HG03175 (cell line): ENCODE results near the gene CSF2.
"Not testable (repeated sequence)": the region's sequence is repeated elsewhere in the genome, so short reads cannot be mapped to it uniquely, and the experiment has no call there.

Experiments used
- ATAC-seq: cut with Tn5 transposase; IDR thresholded peaks from one replicate; pipeline ENCODE4 v1.9.1; 2021; ENCODE audit warnings: mild to moderate bottlenecking, moderate library complexity; ENCODE audit not compliant: unreplicated experiment

Gene CSF2

DNA sequence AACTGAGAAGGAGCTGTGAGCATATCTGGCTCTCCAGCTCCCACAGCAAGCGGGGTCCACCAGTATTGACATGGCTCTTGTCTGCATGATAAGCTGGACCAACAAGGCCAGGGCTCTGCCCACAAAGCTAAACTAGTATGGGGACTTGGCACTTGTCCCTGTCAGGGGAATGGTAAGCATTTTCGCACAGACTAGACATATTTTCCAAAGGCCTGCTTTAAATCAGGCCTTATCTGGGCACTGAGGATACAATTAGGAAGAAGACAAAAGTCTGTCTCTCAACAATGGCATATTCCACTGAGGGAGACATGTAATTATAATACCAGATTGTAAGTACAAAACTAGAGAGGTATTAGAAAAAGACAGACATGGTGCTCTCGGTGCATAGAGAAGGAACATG is 32.1 kb downstream of the CSF2 start:
- ATAC-seq: no peak

DNA sequence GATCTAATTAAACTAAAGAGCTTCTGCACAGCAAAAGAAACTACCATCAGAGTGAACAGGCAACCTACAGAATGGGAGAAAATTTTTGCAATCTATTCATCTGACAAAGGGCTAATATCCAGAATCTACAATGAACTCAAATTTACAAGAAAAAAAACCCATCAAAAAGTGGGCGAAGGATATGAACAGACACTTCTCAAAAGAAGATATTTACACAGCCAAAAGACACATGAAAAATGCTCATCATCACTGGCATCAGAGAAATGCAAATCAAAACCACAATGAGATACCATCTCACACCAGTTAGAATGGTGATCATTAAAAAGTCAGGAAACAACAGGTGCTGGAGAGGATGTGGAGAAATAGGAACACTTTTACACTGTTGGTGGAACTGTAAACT is 34.9 kb downstream of the CSF2 start:
- not testable (repeated sequence) for ATAC-seq

DNA sequence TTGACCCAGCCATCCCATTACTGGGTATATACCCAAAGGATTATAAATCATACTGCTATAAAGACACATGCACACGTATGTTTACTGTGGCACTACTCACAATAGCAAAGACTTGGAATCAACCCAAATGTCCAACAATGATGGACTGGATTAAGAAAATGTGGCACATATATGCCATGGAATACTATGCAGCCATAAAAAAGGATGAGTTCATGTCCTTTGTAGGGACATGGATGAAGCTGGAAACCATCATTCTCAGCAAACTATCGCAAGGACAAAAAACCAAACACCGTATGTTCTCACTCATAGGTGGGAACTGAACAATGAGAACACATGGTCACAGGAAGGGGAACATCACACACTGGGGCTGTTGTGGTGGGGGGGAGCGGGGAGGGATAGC is 35.4 kb downstream of the CSF2 start:
- ATAC-seq: not testable (repeated sequence)

DNA sequence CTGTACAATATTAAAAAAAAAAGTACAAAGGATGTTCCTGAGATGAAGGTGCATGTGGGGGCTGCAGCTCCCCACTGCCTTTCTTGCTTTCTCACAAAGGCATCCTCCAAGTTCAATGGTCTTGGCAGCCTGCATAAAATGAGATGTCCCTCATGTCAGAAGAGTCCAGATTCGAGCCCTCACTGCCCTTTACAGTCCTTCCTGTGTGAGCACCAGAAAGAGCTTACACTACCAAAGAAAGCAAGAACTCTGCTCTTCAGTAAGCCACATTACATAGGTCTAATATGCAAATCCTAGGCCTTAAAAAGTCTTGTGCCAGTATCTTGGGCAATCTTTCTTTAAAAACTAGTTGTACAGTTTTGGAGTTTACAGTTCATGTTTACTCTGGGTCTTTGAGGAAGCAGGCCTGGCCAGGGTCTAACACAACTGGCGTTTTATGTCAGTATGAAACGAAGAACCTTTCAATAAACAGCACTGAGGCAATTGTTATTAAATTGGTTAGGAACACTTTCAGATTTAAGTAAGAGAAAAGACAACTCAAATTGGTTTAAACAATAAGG is 36.0 kb downstream of the CSF2 start:
- ATAC-seq: no peak

DNA sequence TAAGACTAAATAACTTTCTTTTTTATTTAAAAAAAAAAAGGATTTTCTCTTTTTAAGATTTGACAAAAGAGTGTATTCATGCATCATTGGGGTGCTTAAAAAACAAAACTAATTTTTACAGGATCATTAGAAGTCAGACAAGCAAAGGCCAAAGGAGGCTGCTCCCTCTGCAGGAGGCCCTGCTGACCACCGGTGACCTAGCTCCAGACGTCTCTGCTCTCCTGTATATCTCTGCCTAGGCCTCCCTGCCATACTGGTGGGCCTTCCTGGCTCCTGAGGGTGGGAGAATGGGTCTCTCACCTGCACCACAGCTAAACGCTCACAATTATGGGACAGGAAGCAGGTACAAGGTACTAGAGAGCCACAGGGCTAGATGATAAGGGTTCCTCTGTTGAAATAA is 36.6 kb downstream of the CSF2 start:
- no peak for ATAC-seq

DNA sequence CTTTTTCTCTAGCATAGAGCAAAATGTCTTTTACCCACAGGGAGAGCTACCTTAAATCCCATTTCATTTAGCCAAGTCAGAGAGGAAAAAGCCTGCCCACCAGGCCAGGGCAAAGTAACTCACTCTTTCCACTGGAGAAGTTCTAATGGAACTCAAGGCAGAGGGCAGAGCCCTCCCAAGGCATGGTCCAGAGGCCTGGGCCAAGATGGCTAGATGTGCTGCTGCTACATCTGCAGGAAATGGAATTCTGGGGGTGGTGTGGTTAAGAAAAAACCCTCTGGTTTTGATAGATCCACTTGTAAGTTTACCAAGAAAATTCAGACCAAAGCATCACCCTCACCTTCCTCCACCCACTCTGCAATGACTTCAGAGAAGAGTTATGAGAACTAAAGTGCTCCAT is 37.3 kb downstream of the CSF2 start:
- no peak for ATAC-seq

DNA sequence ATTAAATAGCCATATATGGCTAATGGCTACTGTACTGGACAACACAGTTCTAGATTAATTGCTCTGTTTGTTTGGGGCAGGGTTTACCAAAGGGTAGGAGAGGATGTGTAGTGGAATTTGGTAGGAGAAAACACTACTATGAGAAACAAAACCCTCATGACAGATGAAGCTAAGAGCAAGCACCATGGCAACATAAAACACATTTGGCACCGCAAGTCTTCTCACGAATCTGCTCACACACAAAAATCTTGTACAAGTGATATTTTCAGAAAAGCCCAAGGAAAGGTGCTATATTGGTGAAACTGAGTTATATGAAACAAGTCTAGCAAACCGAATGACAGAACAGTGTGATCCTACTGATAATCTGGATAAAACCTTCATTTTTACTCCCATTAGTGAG is 38.5 kb downstream of the CSF2 start:
- no peak for ATAC-seq

DNA sequence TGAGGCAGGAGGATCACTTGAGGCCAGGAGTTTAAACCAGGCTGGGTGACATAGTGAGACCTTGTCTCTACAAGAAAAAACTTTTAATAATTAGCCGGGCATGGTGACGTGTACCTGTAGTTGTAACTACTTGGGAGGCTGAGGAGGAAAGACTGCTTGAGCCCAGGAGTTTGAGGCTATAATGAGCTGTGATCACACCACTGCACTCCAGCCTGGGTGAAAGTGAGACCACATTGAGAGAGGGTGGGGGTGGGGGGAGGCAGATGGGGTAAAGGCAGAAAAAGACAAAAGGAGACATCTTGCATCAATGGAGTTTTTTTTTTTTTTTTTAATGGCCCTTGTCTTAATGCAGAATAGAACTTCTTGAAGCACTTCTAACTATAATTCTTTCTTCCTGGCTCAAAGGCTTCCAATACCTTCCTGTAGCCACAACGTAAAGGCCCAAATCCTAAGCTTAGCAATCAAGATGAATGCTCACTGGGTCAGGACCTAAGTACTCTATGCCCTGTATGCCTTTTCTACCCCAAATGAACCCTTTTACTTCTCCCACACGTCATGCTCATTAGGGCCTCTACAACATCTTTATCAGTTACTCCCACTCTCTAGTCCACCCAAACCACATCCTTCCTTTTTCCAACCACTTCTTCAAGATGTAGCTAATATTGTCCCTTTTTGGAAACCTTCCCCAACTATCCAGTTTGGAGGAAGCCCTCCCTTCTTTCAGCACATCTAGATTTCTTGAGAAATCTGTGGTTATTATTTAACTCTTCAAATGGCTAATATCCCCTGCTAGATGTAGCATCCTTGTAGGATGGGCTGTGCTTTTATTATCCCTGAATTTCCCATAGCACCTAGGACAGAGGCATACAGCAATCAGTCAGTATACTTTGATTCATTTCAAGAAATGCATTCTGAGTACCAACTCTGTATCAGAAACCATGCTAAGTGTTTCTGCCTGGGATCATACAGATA is 40.8 kb downstream of the CSF2 start:
- no peak for ATAC-seq

DNA sequence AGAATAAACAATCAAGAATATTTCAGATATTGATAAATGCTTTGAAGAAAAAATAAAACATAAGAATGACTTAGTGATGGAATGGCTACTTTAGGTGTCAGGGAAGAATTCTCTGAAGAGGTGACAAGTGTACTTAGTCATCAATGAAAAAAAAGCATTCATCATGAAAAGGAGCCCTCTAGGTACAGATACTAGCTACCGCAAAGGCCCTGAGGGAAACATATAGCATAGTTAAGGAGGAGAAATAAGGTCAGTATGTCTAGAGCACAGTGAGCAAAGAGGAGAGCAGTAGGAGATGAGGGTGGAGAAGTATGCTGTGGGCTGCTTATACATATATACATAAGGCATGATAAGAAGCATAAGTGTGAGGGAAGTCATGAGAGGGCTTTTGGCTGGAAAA is 41.8 kb downstream of the CSF2 start:
- no peak for ATAC-seq

DNA sequence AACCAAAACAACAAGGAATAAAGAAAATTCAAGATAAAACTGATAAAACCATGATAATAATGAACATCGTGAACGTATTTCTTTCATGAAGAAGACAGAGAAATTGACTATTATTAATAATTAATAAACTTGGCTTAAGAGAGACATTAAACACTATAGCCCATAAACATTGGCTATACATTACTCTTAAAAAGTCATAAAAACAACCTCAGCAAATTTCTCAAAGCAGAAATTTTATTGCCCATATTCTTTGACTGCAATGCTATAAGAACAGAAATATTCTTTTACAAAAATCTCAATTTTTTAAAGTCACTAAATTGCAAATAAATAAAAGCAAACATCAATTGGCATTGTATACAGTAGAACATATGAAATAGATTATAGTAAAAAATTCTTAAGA is 42.5 kb downstream of the CSF2 start:
- no peak for ATAC-seq

DNA sequence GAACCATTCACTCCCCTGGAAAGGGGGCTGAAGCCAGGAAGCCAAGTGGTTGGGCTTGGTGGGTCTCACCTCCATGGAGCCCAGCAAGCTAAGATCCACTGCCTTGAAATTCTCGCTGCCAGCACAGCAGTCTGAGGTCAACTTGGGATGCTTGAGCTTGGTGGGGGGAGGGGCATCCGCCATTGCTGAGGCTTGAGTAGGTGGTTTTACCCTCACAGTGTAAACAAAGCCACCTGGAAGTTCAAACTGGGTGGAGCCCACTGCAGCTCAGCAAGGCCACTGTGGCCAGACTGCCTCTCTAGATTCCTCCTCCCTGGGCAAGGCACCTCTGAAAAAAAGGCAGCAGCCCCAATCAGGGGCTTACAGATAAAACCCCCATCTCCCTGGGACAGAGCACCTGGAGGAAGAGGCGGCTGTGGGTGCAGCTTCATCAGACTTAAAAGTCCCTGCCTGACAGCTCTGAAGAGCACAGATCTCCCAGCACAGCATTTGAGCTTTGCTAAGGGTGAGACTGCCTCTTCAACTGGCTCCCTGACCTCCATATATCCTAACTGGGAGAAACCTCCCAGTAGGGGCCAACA is 43.4 kb downstream of the CSF2 start:
- ATAC-seq: not testable (repeated sequence)

DNA sequence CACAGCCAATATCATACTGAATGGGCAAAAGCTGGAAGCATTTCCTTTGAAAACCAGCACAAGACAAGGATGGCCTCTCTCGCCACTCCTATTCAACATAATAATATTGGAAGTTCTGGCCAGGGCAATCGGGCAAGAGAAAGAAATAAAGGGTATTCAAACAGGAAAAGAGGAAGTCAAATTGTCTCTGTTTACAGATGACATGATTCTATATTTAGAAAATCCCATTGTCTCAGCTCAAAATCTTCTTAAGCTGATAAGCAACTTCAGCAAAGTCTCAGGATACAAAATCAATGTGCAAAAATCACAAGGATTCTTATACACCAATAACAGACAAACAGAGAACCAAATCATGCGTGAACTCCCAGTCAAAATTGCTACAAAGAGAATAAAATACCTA is 47.1 kb downstream of the CSF2 start:
- ATAC-seq: not testable (repeated sequence)

DNA sequence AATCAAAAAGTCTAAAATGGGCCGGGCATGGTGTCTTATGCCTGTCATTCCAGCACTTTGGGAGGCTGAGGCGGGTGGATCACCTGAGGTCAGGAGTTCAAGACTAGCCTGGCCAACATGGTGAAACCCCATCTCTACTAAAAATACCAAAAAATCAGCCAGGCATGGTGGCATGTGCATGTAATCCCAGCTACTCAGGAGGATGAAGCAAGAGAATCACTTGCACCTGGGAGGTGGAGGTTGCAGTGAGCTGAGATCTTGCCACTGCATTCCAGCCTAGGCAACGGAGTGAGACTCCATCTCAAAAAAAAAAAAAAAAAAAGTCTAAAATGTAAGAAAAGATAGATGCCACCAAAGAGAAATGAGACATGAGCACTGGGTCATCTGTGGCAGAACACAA is 49.4 kb downstream of the CSF2 start:
- not testable (repeated sequence) for ATAC-seq

DNA sequence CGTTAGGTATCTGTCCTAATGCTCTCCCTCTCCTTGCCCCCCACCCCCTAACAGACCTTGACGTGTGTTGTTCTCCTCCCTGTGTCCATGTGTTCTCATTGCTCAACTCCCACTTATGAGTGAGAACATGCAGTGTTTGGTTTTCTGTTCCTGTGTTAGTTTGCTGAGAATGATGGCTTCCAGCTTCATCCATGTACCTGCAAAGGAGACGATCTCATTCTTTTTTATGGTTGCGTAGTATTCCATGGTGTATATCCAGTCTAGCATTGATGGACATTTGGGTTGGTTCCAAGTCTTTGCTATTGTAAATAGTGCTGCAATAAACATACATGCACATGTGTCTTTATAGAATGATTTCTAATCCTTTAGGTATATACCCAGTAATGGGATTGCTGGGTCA is 50.0 kb downstream of the CSF2 start:
- ATAC-seq: not testable (repeated sequence)
